ENCODE measurements around the gene INSC.

The INSC gene

GRCh38 chr11:15190611-15191010 is 75.9 kb downstream of the INSC start:
- FAIRE-seq = no peak

- no peak for FAIRE-seq
Measured at GRCh38 chr11:15192005-15192556, 77.4 kb downstream of the INSC start.

GRCh38 chr11:15194671-15195415 is 80.1 kb downstream of the INSC start:
- no peak for FAIRE-seq

- no peak for FAIRE-seq
Measured at GRCh38 chr11:15195454-15196200, 80.9 kb downstream of the INSC start.

- no peak for FAIRE-seq
Measured at GRCh38 chr11:15196704-15197103, 82.0 kb downstream of the INSC start.

GRCh38 chr11:15197696-15198095 is 83.0 kb downstream of the INSC start:
- FAIRE-seq = no peak

GRCh38 chr11:15198284-15198683 is 83.6 kb downstream of the INSC start:
- FAIRE-seq = no peak

GRCh38 chr11:15199693-15200092 is 85.0 kb downstream of the INSC start:
- no peak for FAIRE-seq

GRCh38 chr11:15200696-15201095 is 86.0 kb downstream of the INSC start:
- no peak for FAIRE-seq

- no peak for FAIRE-seq
Measured at GRCh38 chr11:15201586-15201985, 86.9 kb downstream of the INSC start.

GRCh38 chr11:15202626-15203025 is 87.9 kb downstream of the INSC start:
- no peak for FAIRE-seq

- FAIRE-seq = no peak
Measured at GRCh38 chr11:15204711-15205110, 90.0 kb downstream of the INSC start.

GRCh38 chr11:15206791-15207190 is 92.1 kb downstream of the INSC start:
- FAIRE-seq = no peak

- FAIRE-seq = no peak
Measured at GRCh38 chr11:15208378-15209222, 93.9 kb downstream of the INSC start.

- no peak for FAIRE-seq
Measured at GRCh38 chr11:15212876-15213275, 98.2 kb downstream of the INSC start.

GRCh38 chr11:15213471-15214231 is 98.9 kb downstream of the INSC start:
- no peak for FAIRE-seq

- no peak for FAIRE-seq
Measured at GRCh38 chr11:15215005-15215404, 100.3 kb downstream of the INSC start.

- no peak for FAIRE-seq
Measured at GRCh38 chr11:15216678-15217077, 102.0 kb downstream of the INSC start.

GRCh38 chr11:15217416-15217815 is 102.7 kb downstream of the INSC start:
- no peak for FAIRE-seq

GRCh38 chr11:15222777-15223176 is 108.1 kb downstream of the INSC start:
- no peak for FAIRE-seq

- no peak for FAIRE-seq
Measured at GRCh38 chr11:15223318-15223717, 108.6 kb downstream of the INSC start.

GRCh38 chr11:15224466-15224865 is 109.7 kb downstream of the INSC start:
- no peak for FAIRE-seq
